GM18507 (cell line): ENCODE measurements around the gene IKZF5.

ENCODE experiments used
- DNase-seq: peaks from one replicate; pipeline ENCODE4 v3.0.0; 2011; ENCODE audit warnings: low read depth; ENCODE audit not compliant: insufficient read length; ENCODE audit errors: extremely low spot score
- FAIRE-seq: peaks from 2 replicates; lab custom pipeline; 2011; peaks lifted over from hg19 to GRCh38; lab: Jason Lieb, UNC

The IKZF5 gene

DNA sequence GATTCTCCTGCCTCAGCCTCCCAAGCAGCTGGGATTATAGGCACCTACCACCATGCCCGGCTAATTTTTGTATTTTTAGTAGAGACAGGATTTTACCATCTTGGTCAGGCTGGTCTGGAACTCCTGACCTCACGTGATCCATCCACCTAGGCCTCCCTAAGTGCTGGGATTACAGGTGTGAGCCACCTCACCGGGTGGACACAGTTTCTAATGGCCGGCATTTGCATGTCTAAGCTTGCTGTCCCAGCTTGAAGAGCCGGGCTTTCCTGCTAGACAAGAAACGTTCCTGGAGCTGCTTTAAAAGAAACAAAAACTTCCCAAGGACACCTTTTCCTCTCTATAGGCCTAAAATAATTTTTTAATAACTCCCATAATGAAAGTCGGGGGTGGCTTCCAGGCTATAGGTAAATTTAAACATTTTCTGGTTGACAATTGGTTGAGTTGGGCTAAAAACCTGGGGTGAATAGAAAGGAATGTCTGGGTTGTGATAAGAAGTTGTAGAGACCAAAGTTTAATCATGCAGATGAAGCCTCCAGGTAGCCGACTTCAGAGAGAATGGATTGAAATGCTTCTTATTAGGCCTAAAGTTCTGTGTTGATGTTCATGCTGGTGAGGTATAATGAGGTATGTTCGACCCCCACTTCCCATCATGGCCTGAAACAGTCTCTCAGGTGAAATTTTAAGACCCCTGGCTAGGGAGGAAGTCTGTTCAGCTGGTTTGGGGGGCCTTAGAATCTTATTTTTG, 9.0 kb upstream of the IKZF5 start:
- no peak for FAIRE-seq
- DNase-seq, result no peak

DNA sequence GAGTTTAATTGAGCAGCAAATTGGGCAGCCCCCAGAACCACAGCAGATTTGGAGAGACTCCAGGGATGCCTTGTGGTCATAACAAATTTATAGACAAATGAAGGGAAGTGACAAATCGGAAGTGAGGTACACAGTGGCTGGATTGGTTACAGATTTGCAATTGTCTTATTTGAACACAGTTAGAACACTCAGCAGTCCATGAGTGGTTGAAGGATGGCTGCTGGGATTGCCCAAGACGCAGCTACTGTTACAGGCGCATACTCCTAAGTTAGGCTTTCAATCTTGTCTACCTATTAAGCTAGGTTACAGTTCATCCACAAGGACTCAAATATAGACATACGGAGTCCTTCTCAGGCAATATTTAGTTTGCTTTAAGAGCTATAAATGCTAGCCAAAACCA, 7.6 kb upstream of the IKZF5 start:
- DNase-seq (no peak), FAIRE-seq (no peak)

DNA sequence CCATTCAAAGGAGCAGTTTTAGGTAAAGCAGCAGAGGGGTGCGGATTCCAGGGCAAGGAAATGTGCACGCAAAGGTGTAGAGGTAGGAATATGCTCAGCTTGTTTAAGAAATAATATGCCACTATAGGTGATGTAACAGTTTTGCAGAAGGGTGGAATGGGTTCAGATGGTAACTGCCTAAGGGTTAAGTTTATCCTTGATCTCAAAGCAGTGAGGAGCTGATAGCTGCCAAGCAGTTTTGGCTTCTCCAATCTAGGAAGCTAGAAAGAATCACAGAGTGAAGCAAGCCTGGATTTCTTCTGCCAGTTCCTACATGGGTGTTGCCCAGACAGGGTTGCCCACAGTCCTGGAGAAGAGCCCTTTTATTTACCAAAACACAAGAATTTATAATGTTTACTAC, 6.2 kb upstream of the IKZF5 start:
- FAIRE-seq, result no peak
- DNase-seq, result no peak

DNA sequence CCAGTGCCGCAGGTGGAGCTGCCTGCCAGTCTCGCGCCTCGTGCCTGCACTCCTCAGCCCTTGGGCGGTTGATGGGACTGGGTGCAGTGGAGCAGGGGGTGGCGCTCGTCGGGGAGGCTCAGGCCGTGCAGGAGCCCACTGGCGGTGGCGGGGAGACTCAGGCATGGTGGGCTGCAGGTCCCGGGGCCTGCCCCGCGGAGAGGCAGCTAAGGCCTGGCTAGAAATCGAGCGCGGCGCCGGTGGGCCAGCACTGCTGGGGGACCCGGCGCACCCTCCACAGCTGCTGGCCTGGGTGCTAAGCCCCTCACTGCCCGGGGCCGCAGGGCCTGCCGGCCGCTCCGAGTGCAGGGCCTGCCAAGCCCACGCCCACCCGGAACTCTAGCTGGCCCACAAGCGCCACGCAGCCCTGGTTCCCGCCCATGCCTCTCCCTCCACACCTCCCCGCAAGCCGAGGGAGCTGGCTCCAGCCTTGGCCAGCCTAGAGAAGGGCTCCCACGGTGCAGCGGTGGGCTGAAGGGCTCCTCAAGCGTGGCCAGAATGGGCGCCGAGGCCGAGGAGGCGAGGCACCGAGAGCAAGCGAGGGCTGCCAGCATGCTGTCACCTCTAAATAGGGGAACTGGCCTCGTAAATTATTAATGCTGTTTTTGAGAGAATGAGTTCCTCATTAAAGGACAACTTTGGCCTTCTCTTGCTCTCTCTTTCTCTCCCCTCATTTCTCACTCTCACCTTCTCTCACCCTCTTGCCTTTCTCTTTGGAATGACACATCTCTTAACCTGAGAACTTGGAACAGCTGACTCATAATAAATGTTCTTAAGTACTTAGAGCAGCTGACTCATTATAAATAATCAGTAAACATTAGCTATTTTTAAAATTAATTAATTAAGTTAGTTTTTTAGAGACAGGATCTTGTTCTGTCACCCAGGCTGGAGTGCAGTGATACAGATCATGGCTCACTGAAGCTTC, 5.1 kb upstream of the IKZF5 start:
- no peak for DNase-seq
- no peak for FAIRE-seq

DNA sequence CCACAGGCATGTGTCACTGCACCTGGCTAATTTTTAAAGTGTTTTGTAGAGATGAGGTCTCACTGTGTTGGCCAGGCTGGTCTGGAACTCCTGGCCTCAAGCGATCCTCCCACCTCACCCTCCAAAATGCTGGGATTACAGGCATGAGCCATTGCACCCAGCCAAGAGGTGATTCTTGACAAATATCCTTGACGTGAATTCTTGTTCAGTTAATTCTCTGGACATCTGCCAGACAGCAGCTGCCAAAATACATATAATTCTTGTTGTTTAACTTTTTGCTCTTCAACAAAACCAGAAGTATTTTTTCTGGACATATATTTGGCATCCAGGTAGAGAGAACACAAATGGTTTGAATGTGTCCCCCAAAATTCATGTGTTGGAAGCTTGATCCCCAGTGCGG, 3.4 kb upstream of the IKZF5 start:
- FAIRE-seq (no peak), DNase-seq (no peak)

DNA sequence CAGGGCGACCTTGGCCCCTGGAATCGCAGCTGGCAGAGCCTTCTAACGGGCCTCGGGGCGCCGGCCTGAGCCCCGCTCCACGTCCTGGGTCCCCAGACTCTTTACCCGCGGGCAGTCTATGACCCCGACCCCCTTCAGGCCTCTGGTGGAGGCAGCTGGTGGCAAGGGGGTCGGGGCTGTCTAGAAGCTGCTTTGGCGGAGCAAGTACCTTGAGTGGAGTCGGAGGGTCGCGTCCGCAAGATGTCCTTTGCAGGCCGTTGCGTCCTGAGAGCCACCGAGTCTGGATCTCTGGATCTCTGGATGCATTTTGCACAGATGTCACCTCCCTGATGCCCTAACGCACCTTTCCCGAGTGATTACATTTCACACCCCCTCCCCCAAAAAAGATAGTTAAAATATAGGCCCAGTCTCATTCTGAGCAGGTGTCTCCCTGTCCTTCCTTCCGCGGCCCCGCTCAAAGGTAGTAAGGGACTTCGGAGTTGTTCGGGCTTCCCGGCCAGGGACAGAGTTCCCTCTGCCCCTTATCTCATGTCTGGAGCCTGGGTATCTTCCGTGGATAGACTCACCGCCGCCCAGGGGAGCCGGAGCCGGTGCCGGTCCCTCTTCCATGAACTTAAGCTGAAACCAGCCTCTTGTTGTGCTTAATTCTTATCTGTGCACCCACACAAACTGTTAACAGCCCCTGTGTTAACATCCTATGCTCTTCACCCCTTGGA, 668 bp upstream of the IKZF5 start:
- DNase-seq, result peak; percentile 4
- no peak for FAIRE-seq

DNA sequence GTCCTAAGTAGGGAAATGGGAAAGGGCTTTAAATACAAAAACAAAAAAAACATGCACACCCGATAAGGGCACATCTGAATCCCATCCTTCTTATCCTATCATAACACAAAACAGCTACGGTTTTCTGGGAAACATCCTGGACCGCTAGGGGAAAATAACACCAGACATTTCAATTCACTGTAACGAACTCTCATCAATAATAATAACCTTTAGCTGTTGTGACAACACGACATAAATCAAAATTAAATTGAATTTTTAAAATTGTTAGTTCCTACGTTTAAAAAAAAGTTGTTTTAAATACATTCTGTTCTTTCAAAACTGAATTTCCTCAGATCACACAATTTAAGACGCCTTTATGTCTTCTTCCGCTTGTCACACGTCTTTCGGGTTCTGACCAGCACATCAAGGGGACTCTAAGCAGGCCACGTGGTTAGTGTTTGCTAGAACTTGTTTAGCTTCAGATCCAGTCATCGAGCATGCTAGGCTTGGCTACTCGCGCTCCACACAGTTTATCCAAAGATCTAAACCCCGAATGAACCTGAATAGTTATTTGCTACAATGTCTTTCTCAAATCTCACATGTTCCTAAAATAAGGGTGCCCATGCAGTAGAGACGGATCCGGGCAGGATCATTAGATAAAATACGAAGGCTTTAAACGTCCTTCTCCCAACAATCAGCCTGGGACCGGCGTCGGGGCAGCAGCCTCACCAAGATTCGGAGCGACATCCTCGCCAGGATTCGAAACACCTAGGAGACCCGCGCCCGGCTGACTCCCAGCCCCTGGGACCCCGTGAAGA, 839 bp downstream of the IKZF5 start:
- DNase-seq (peak; percentile 15), FAIRE-seq (peak; percentile 81)

DNA sequence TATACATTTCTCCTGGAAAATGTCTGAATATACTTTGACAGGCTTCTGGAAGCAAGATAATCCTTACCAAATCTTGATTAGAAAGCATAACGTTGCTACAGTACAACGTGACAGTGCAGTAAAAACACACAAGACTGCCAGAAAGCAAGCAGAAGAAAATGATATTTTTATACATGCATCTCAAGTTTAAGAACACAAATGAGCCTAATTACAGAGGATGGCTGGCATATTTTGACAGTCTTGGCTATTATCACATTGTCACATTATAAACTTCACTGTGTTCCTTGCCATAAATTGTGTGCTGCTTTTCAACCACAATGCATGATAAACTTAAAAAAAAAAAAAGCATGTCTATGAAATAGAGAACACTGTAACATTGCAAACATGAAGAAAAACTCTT, 4.3 kb downstream of the IKZF5 start:
- FAIRE-seq (no peak), DNase-seq (no peak)

DNA sequence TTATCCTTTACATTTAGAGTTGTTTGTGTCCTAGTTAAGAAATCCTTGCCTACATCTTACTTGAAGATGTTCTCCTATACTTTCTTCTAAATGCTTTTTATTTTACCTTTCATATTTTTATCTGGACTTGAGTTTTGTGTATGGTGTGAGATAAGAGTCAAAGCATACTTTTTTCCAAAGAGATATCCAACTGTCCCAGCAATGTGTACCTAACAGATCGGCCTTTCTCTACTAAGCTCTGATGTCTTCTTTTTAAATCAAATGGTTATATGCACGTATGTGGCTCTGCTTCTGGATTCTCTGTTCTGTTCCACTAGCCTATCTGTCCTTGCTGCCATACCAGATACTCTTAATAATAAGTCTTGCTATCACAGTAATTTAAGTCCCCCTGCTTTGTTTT, 7.2 kb downstream of the IKZF5 start:
- no peak for FAIRE-seq

DNA sequence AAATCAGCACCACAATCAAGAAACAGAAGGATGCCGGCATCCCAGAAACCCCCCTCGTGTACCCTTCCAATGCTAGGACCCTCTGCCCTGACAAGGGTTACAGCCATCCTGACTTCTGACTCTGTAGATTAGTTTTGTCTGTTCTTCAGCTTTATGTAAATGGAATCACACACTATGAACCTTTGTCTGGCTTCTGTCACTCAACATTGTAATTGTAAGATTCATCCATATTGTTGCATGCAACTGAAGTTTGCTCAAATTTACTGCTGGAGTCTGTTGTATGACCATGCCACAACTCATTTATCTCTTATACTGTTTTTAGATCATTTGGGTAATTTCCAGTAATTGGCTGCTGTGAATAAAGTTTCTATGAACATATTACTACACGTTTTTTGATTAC, 8.4 kb downstream of the IKZF5 start:
- DNase-seq, result no peak
- FAIRE-seq, result no peak

More for the DNA sequence above, 7.2 kb downstream of the IKZF5 start:
- no peak for DNase-seq

DNA sequence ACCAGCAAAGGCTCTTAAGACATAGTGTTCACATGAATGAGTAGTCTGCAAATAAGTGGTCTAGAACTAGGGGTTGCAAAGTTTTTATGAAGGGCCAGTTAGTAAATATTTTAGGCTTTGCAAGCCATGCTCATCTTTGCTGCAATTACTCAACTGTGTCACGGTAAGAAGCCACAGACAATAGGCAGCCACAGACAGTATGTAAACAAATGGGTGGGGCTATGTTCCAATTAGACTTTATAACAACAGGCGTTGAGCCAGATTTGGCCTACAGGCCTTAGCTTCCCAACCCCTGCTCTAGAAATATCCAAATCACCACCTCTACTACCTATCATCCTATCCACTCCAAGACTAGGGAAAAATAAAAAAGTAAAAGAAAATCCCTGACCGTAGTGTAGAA, 9.2 kb downstream of the IKZF5 start:
- DNase-seq (no peak), FAIRE-seq (no peak)

DNA sequence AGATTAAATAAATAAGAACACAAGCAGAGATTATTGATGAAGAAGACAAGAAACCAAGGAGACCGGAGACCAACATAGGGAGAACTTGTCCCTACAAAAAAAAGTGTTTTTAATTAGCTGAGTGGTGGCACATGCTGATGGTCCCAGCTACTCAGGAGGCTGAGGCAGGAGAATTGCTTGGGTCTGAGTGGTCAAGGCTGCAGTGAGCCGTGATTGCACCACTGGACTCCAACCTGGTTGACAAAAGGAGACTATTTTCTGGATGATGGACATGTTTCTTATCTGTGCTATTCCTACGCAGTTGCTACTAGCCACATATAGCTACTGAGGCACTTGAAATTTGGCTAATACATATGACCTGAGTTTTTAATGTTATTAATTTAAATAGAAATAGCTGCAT, 9.7 kb downstream of the IKZF5 start:
- FAIRE-seq (no peak), DNase-seq (no peak)

DNA sequence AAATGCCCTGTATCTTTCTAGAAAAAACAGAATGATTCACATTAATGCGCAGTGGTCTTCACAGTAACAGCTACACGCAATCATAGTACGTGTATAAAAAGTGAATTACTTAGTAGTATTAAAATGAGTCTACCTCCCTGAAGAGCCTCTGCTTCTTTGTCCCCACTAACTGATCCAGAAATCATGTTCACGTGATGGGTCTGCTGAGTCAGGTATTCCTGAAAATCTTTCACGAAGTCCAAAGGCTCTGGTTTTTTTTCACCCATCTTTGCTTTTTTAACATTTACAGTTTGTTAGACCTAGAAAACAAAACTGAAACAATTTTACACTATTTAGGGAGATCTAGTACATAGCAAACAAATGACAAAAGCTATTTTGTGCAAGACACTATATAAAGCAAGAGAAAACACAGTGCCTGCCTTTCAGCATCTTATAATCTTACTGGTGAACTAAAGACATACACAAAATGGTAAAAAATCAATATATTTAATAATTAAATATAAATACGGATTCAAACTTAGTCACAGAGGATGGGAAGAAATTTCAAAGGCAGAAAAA, 10.2 kb downstream of the IKZF5 start:
- DNase-seq (no peak), FAIRE-seq (no peak)

DNA sequence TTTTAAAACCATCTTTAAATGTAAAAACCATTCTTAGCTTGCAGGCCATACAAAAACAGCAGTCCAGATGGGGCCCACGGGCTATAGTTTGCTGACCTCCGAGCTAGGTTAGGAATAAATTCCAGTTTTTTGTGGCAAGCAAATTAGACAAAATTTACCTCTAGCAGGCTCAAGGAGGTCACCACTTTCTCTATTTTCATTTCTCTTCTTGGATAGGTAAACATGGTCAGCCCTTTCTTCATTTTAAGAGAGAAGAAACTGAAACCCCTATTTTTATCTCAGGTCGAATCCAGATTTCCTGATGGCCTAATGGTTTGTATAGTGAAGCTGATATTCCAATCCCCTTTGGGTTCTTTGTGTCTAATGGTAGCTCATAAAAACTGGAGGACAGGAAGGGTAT, 10.7 kb downstream of the IKZF5 start:
- FAIRE-seq (peak; percentile 48), DNase-seq (no peak)

DNA sequence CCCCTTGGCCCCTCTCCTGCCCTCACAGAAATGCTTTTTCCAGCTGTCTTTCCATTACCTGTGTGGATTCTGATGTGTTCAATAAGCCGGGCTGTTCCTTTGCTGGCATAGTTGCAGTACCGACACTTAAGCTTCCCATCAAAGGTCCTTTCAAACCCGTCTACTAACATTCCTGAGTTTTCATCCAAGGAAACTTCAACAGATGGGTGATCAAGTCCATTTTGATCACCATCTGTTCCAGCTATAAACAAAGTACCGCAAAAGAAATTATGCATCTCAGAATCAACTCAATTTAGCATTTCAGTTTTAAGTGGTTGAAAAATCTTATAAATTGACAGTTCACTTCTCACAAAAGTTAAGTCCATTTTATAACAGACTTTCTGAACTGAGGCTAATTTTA, 12.7 kb downstream of the IKZF5 start:
- FAIRE-seq (no peak), DNase-seq (no peak)

DNA sequence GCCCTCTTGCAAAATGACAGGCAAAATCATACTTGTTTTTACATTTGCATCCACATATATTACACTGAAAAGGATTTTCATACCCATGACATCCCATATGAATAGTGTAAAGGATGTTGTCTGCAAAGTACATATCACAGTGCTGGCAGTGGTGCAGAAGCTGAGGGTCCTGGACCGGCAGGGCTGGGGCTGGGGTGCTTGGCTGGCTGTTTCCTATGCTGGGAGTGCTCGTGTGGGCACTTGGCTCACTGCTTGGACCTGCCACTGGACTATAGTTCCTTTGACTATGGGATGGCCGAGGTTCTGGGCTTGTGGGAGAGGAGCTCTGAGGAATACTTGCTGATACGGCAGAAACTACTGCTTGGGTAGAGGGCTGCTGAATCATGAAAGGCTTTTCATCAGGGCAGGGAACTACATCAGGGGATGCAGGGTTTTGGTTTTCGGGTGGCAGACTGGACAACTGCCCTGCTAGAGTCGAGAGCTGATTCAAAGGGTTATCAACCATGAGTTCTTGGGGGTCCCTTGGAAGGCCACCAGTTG, 14.7 kb downstream of the IKZF5 start:
- FAIRE-seq (no peak), DNase-seq (no peak)

DNA sequence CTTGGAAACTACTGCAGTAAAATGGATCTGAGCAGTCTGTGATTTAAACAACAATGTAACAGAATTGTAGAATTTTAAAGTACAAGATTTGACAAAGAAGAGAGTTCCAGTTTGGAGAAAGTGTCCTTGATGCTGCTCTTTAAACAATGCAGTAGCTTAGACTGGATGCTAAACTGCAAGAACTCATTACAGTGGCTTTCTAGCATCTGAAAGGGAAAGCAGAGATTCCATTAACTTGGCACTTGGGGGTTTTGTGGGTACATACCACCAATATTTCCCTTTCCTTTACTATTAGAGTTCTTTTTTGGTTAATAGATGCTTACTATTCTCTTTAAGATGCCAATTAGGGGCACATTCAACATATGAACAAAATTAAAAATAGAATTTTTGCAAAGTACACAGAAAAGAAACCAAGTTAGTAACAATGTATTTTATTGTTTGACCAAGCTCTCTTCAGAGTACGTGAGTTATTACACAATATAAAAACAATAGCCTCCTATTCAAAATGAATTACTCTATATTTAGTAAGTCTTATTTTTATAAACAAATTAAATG, 16.5 kb downstream of the IKZF5 start:
- no peak for FAIRE-seq
- DNase-seq, result no peak

DNA sequence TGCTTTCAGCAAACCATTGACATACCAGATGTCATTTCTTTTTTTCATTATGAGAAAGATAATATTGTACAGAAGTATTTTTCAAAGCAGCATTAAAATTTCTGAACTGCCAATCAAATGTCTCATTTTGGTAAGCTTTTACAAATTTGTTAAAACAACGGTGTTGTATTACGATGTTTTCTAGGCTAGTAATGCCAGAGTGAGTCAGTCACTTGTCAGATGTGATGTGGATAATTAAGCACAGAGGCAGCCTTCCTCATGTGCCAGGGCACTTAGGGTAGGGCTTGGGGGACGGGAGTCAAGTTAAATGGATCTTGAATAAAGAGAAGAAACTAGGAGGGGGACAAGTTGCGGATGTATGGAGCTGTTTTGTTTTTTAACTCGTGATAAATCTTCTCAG, 18.3 kb downstream of the IKZF5 start:
- FAIRE-seq (no peak), DNase-seq (no peak)

DNA sequence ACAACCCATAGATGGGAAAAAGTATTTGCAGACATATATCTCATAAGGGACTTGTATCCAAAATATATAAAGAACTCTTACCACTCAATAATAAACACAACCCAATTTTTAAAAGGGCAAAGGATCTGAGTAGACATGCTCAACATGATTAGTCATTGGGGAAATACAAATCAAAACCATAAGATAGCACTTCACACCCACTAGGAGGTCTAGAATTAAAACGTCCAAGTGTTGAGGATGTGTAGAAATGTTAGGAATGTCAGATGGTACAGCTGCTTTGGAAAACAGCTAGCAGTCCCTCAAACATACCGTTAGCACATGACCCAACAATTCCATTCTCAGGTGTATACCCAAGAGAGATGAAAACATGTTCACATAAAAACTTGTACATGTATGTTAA, 20.1 kb downstream of the IKZF5 start:
- no peak for DNase-seq
- FAIRE-seq, result no peak
